MM.1S (cell line): Measurements from ENCODE around the gene CHD6.

Experiments
- EZH2 ChIP-seq: fragments of 300-600 bp; sonication (generic); optimal IDR thresholded peaks from 2 replicates; pipeline ENCODE3; 2017; ENCODE audit warnings: low read depth, mild to moderate bottlenecking, antibody characterized with exemption, low read length, mixed read lengths
- TF ChIP-seq, protein P1 (sequence below): fragments of 300-600 bp; sonication (generic); IDR thresholded peaks from 2 replicates; pipeline ENCODE4 v1.5.1; 2016; ENCODE audit warnings: antibody characterized with exemption, low read length, mixed read lengths

DNA sequence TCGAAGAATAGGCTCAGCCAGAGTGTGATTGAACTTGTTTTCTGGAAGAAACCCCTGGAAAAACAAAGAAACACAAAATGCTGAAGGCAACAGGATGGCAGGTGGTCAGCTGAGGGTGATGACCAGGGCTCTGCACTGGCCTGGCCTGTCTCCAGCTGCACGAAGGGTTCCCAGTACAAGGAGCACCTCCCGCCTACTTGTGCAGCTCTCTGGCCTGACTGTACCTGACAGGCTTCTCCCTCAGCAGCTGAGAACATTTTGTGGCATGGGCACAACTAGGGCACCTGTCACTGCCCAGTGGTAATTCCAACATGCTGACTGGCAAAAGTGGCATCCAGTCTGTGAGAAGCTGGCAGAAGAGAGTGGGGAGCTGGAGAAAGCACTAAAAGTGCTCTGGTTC is 212.7 kb downstream of the CHD6 start:
- TF ChIP-seq, protein P1, sequence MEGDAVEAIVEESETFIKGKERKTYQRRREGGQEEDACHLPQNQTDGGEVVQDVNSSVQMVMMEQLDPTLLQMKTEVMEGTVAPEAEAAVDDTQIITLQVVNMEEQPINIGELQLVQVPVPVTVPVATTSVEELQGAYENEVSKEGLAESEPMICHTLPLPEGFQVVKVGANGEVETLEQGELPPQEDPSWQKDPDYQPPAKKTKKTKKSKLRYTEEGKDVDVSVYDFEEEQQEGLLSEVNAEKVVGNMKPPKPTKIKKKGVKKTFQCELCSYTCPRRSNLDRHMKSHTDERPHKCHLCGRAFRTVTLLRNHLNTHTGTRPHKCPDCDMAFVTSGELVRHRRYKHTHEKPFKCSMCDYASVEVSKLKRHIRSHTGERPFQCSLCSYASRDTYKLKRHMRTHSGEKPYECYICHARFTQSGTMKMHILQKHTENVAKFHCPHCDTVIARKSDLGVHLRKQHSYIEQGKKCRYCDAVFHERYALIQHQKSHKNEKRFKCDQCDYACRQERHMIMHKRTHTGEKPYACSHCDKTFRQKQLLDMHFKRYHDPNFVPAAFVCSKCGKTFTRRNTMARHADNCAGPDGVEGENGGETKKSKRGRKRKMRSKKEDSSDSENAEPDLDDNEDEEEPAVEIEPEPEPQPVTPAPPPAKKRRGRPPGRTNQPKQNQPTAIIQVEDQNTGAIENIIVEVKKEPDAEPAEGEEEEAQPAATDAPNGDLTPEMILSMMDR: no peak
- no peak for TF ChIP-seq EZH2
